OCI-LY7 (cell line): ENCODE measurements around the gene ENAH. TPM values are rescaled to one million over a fixed set of nuclear protein-coding genes. Genes with fewer than 3 reads are reported as not detected.

Experiments used
- BruUV-seq: library from RNA; stranded (reverse); fragments of 400-500 nt; replicated peaks from 2 replicates; lab custom pipeline; 2021; lab: Mats Ljungman, UMichigan
- CTCF ChIA-PET: fragments of 300-600 bp; sonication (Branson Sonifier 250); formaldehyde crosslinking; loops from one replicate; lab custom pipeline; 2022; ENCODE audit warnings: antibody characterized with exemption; ENCODE audit not compliant: unreplicated experiment; lab: Charles Lee
- POLR2A ChIA-PET: fragments of 300-600 bp; sonication (Branson Sonifier 250); formaldehyde crosslinking; loops from one replicate; lab custom pipeline; 2022; ENCODE audit warnings: antibody characterized with exemption; lab: Charles Lee
- DNase-seq: peaks from one replicate; pipeline ENCODE4 v3.0.0-alpha.2; 2015; ENCODE audit warnings: low spot score
- H2AFZ ChIP-seq: fragments of 200-600 bp; sonication (generic), shearing (Covaris generic); 2 replicates; pipeline ENCODE4 v1.6.1; 2014; ENCODE audit warnings: mild to moderate bottlenecking, antibody characterized with exemption, low read length, moderate library complexity
- H3K27ac ChIP-seq: fragments of 200-600 bp; sonication (generic); 2 replicates; pipeline ENCODE4 v1.5.1; 2014; ENCODE audit warnings: mixed run types, low read depth, mild to moderate bottlenecking, moderate library complexity, low read length, inconsistent platforms; ENCODE audit not compliant: poor library complexity, severe bottlenecking
- H3K36me3 ChIP-seq: fragments of 200-600 bp; sonication (generic); 2 replicates; pipeline ENCODE4 v1.6.1; 2014; ENCODE audit warnings: mild to moderate bottlenecking, antibody characterized with exemption, low read length, moderate library complexity, mixed read lengths; ENCODE audit not compliant: insufficient read depth
- H3K4me1 ChIP-seq: fragments of 200-600 bp; sonication (generic); 2 replicates; pipeline ENCODE4 v1.5.1; 2014; ENCODE audit warnings: mild to moderate bottlenecking, low read length; ENCODE audit not compliant: insufficient read depth, poor library complexity, severe bottlenecking
- H3K4me2 ChIP-seq: fragments of 200-600 bp; sonication (generic); 2 replicates; pipeline ENCODE4 v1.6.1; 2014; ENCODE audit warnings: mild to moderate bottlenecking, low read length
- H3K4me3 ChIP-seq: fragments of 200-600 bp; sonication (generic); 2 replicates; pipeline ENCODE4 v1.5.1; 2014; ENCODE audit warnings: mild to moderate bottlenecking, low read depth, low read length; ENCODE audit not compliant: poor library complexity, severe bottlenecking
- H3K79me2 ChIP-seq: fragments of 200-600 bp; sonication (generic); 2 replicates; pipeline ENCODE4 v1.6.1; 2016; ENCODE audit warnings: low read depth, mild to moderate bottlenecking, low read length, moderate library complexity, mixed read lengths; ENCODE audit not compliant: insufficient read depth
- H3K9me2 ChIP-seq: fragments of 200-600 bp; sonication (generic); 2 replicates; pipeline ENCODE4 v1.6.1; 2016; ENCODE audit warnings: mild to moderate bottlenecking, low read length, mixed read lengths; ENCODE audit not compliant: insufficient read depth
- H3K9me3 ChIP-seq: fragments of 200-600 bp; sonication (generic); 2 replicates; pipeline ENCODE4 v1.6.1; 2014; ENCODE audit warnings: mild to moderate bottlenecking, mixed run types, low read length, mixed read lengths
- H4K20me1 ChIP-seq: fragments of 200-600 bp; sonication (generic); 2 replicates; pipeline ENCODE4 v1.6.1; 2014; ENCODE audit warnings: mild to moderate bottlenecking, antibody characterized with exemption, low read length, moderate library complexity, mixed read lengths; ENCODE audit not compliant: insufficient read depth
- EZH2phosphoT487 ChIP-seq: fragments of 200-600 bp; sonication (generic); IDR thresholded peaks from 2 replicates; pipeline ENCODE4 v1.6.1; 2018; ENCODE audit warnings: low read depth, borderline replicate concordance, mild to moderate bottlenecking, mixed run types, antibody characterized with exemption, low read length, moderate library complexity, mixed read lengths
- intact Hi-C: fragments of 100-400 bp; cut with micrococcal nuclease; formaldehyde crosslinking; loops from one replicate; pipeline ENCODE4 v1.10.0; 2022; ENCODE audit not compliant: unreplicated experiment
- total RNA-seq, 2 experiments: library from RNA; depleted of rRNA in 1 of 2; stranded (reverse); fragments of >200 nt in 1 of 2; shearing (Covaris generic) in 1 of 2; gene quantifications; 2 replicates each; pipeline ENCODE4 v1.2.3, GENCODE V29; 2014 to 2022
- TF ChIP-seq, protein P1 (sequence below): fragments of 200-600 bp; sonication (generic); conservative IDR thresholded peaks from 2 replicates; pipeline ENCODE4 v1.5.1; 2014; ENCODE audit warnings: mild to moderate bottlenecking, antibody characterized with exemption, low read length, moderate library complexity, mixed read lengths

ENAH gene
- total RNA-seq, 2 experiments from 2014 or later: 4.6 to 18.1 TPM

GRCh38 chr1:225674381-225674780 lies 21.5 kb upstream of the ENAH start:
- Histone ChIP-seq H3K4me1 (peaks cover 6% of the 10 kb centered on the region), H3K27ac (no peak overlapping the region), H2AFZ (no peak overlapping the region), H3K79me2 (no peaks in the 10 kb centered on the region), H3K4me2 (no peak overlapping the region), H3K9me2 (no peaks in the 10 kb centered on the region), H3K9me3 (no peaks in the 10 kb centered on the region), H3K36me3 (no peaks in the 10 kb centered on the region), H3K4me3 (no peak overlapping the region), H4K20me1 (no peaks in the 10 kb centered on the region)
- no TSS peak for BruUV-seq
- intact Hi-C loops: no loop called here
- DNase-seq: no peak
- CTCF ChIA-PET: no interaction called here
- POLR2A ChIA-PET: interaction anchor here (0.7 to 1.3 kb wide), 2 partner anchors 9 to 13 kb away, joined by 4 to 5 read pairs; no protein-coding TSS in a partner anchor
- TF ChIP-seq, protein P1, sequence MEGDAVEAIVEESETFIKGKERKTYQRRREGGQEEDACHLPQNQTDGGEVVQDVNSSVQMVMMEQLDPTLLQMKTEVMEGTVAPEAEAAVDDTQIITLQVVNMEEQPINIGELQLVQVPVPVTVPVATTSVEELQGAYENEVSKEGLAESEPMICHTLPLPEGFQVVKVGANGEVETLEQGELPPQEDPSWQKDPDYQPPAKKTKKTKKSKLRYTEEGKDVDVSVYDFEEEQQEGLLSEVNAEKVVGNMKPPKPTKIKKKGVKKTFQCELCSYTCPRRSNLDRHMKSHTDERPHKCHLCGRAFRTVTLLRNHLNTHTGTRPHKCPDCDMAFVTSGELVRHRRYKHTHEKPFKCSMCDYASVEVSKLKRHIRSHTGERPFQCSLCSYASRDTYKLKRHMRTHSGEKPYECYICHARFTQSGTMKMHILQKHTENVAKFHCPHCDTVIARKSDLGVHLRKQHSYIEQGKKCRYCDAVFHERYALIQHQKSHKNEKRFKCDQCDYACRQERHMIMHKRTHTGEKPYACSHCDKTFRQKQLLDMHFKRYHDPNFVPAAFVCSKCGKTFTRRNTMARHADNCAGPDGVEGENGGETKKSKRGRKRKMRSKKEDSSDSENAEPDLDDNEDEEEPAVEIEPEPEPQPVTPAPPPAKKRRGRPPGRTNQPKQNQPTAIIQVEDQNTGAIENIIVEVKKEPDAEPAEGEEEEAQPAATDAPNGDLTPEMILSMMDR: no peak
- TF ChIP-seq EZH2phosphoT487: no peak

GRCh38 chr1:225670806-225671733 lies 18.1 kb upstream of the ENAH start:
- Histone ChIP-seq H3K79me2 (no peaks in the 10 kb centered on the region), H3K4me3 (no peak overlapping the region), H3K4me1 (peaks cover 6% of the 10 kb centered on the region), H3K9me3 (no peaks in the 10 kb centered on the region), H3K4me2 (no peak overlapping the region), H2AFZ (no peak overlapping the region), H3K36me3 (no peaks in the 10 kb centered on the region), H4K20me1 (no peaks in the 10 kb centered on the region), H3K27ac (no peak overlapping the region), H3K9me2 (no peaks in the 10 kb centered on the region)
- DNase-seq: no peak
- intact Hi-C loops: no loop called here
- BruUV-seq: no TSS peak
- CTCF ChIA-PET: interaction anchor here (1.1 kb wide), 1 partner anchor 8 kb away, joined by 3 read pairs; no protein-coding TSS in a partner anchor
- TF ChIP-seq, protein P1: no peak
- no peak for TF ChIP-seq EZH2phosphoT487
- POLR2A ChIA-PET: interaction anchor here (0.7 to 1.0 kb wide), 6 partner anchors 8 to 79 kb away, joined by 3 to 4 read pairs (median 3); no protein-coding TSS in a partner anchor
